A549 treated with dexamethasone at 1 μM for 4 hours (cell line): ENCODE results near the gene ZNF699. TPM values are rescaled to one million over a fixed set of nuclear protein-coding genes. Genes with fewer than 3 reads are reported as not detected.

Experiments
- total RNA-seq: library from RNA; stranded (reverse); fragments of 200-300 nt; extraction: Qiagen RNA extraction; gene quantifications from 5 replicates; pipeline ENCODE4 v1.2.3, GENCODE V29; 2022

The ZNF699 gene
- total RNA-seq: 1.2 to 2.2 TPM (median 1.9 TPM) in 5 replicates

DNA sequence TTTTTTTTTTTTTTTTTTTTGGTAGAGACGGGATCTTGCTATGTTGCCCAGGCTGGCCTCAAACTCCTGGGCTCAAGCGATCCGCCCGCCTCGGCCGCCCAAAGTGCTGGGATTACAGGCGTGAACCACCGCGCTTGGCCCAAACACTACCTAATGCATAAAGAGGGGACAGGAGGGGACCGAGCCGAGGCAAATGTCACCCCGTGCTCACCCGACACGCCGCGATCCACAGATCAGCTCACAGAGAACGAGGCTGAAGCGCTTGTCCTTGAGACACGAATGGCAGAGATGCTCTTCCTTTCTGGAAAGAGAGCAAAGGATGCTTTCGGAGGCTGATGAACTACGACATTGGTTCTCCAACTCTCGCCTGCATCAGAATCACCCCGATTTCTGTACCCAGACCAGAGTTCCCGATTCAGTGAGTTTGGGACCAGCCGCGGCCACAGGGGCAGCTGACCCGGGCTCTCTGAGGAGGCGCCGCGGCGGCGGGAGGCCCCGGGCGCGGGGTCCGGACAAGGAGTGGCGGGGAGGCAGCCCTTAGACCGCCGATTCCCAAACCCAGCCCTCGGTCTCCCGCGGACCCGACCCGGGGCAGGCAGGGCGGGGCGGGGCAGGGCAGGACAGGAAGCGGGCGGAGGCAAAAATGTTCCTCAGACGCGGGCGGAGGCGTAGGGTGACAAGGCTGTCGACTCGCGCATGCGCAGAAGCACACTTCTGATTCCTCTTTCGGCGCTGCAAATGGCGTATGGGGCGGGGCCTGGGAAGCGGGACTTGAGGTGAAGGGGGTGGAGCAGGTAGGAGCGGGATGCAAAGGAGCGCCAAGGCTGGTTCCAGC lies at the start of gene ZNF699:
TSS of gene ZNF699 (minus strand) at position 700 of the 835 bp plus-strand sequence. CDS start 4,719 bp downstream, outside the sequence.

DNA sequence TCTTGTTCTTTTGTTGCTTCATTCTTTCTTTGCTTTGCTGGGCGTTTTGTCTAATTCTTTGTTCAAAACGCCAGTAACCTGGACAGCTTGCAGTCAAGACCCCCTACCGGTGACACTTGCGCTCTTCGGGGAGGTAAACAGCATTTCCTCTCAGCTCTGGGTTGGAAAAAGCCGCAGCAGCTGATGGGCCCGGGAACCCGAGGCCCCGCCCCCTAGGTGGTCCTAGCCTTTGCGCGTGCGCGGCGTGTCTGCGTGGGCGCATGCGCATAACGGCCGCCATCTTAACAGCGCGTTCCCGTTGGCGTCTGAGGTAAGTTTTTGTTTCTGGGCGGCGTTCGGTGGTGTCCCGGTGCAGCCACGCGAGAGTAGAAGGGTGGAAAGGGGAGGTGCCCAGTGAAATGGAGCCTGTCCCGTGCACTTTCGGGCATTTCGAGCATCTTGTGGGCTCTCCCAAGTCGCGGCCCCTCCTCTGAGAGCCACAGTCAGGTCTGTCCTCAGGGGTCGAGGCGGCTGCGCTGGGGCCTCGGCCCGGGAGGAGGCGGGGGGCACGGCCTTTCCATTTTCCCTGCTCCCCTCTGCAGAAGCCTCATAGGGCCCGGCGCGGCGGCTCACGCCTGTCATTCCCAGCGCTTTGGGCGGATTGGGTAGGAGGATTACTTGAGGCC lies 14.4 kb upstream of the ZNF699 start, which contains the start of gene ZNF559:
TSS of gene ZNF559 (plus strand) at position 261 of the 665 bp plus-strand sequence. CDS start 14,371 bp downstream, outside the sequence.

DNA sequence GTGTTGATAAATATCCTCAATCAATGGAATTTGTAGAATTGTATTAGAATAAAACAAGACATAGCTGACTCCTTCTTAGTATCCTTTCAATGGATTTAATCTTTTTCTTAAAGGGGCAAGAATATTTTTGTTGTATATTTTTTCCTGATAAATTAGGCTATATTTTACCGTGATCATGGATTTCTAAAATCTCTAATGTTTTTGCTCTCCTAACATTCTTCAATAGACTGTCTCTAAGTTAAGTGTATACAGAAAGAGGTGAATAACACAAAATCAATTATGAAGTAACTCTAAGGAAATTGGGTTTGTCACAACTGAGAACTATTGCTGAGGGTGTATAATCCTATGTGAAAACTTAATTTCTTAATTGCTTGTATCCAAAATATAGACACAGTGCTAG lies 59.0 kb downstream of the ZNF699 start, which contains the start of gene OR7E24:
TSS of gene OR7E24 (plus strand) at position 301 of the 400 bp plus-strand sequence. CDS start 114 bp downstream, outside the sequence.

Other genes starting within 250 kb of the ZNF699 start
- gene OR1M1, start 222.8 kb downstream of the ZNF699 start, total RNA-seq: not detected in 5 replicates
- gene OR7G2, start 202.4 kb downstream of the ZNF699 start, total RNA-seq: not detected in 5 replicates
- gene OR7G1, start 194.1 kb downstream of the ZNF699 start, total RNA-seq: not detected in 5 replicates
- gene OR7G3, start 182.9 kb downstream of the ZNF699 start, total RNA-seq: not detected in 5 replicates
- 17.1 to 21.7 TPM (median 21.2 TPM) in 5 replicates for gene ZNF317, start 169.4 kb downstream of the ZNF699 start, total RNA-seq
- gene OR7D2, start 130.9 kb downstream of the ZNF699 start, total RNA-seq: 0.04 to 0.07 TPM in 2 of 5 replicates, not detected in the others
- 0.02 to 0.08 TPM (median 0.05 TPM) in 3 of 5 replicates, not detected in the others for gene OR7D4, start 90.2 kb downstream of the ZNF699 start, total RNA-seq
- gene OR7E24, start 58.9 kb downstream of the ZNF699 start, total RNA-seq: not detected in 5 replicates
- gene ZNF559, start 14.3 kb upstream of the ZNF699 start, total RNA-seq: 4.8 to 5.2 TPM (median 5.0 TPM) in 5 replicates
- gene ZNF177, start 53.2 kb upstream of the ZNF699 start, total RNA-seq: 0.49 to 0.66 TPM (median 0.61 TPM) in 5 replicates
- 3.1 to 3.8 TPM (median 3.3 TPM) in 5 replicates for gene ZNF266, start 125.7 kb upstream of the ZNF699 start, total RNA-seq
- not detected in 5 replicates for gene ZNF560, start 188.8 kb upstream of the ZNF699 start, total RNA-seq
- 0.76 to 1.5 TPM (median 1.2 TPM) in 5 replicates for gene ZNF426, start 228.8 kb upstream of the ZNF699 start, total RNA-seq